Amniotic epithelial cell (primary cell): ENCODE measurements around the gene SMR3A.

Source experiments
- DNase-seq: peaks from one replicate; pipeline ENCODE4 v3.0.0-alpha.2; 2010; ENCODE audit warnings: low read depth

The SMR3A gene

DNA sequence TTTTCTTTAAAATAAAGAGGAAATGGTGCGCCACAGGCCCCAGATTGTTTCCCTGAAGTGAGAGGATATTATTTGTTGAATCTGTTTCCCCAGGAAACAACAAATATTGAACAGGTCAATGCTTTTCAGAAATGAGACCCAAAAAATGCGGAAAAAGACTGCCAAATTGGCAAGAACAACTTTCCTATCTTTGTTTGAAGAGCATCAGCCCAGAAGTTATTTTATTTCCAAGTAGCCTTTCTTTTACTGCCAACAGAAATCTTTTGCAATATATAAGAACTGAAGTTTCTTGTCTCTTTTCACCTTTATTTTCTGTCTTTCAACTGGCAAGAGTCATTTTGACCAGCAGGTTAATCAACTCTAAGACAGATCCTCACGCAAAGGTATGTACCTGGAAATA is at the start of gene SMR3A:
TSS of gene SMR3A (plus strand) at position 301 of the 400 bp plus-strand sequence. CDS start 1,356 bp downstream, outside the sequence.
- no peak for DNase-seq

DNA sequence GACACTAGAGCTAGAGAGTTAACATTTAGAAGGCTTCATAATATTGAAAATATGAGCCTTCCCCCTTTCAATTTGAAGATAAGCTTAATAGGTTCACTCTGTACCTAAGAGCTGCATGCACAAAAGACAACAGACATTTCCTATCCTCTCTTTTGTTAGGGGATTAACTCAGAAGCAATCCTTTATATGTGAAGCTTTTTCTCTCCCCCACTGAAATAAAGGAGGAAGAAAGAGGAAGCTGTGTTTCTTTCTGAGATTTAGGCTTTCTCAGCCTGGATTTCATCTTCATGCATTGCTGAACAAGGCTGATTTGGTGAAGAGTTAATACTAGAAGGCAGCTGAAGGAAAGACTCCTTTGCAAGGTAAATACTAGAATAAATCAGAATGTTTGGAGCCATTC is 46.8 kb upstream of the SMR3A start:
- DNase-seq, result no peak

- no peak for DNase-seq
Observed at GRCh38 chr4:70315928-70316327, 44.6 kb upstream of the SMR3A start.

DNA sequence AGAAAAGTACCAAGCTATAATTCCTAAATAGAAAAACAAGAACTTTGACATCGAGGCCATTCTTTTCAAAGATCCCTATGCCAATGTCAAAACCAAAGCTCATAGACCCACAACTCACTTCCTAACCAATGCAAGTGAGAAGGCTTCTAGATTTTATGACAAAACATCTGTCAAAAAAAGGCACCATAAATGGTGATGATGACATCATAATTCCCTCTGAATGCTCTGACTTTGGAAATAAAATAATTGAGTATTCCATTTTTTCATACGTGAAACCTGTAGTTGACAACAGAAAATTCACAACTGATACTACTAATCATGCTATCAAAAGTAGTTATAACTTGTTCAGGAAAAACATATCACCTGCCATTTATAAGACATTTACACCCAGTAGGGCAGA is 34.5 kb upstream of the SMR3A start:
- no peak for DNase-seq

DNA sequence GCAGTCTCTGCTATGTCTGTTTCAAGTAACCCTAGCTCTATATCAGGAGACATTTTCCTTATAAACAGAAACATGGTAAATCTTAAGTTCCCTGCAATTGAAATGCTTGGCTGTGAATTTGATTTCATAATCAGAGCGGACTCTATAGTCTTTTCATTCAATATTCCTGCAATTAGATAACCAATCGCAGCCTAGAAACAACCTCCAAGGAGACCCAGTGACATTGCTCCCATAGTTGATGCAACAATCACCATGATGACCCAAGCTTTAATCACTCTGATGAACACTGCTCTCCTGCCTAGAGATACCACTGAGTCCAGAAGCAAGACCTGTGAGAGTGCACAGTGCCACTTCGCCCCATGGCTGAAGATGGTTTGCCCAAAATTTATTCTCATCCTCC is 25.9 kb upstream of the SMR3A start, which contains the start of gene CABS1:
TSS of gene CABS1 (plus strand) at position 301 of the 400 bp plus-strand sequence. CDS start at position 360, 59 bp downstream.
- no peak for DNase-seq

GRCh38 chr4:70336043-70336442 is 24.5 kb upstream of the SMR3A start:
- DNase-seq, result no peak

DNA sequence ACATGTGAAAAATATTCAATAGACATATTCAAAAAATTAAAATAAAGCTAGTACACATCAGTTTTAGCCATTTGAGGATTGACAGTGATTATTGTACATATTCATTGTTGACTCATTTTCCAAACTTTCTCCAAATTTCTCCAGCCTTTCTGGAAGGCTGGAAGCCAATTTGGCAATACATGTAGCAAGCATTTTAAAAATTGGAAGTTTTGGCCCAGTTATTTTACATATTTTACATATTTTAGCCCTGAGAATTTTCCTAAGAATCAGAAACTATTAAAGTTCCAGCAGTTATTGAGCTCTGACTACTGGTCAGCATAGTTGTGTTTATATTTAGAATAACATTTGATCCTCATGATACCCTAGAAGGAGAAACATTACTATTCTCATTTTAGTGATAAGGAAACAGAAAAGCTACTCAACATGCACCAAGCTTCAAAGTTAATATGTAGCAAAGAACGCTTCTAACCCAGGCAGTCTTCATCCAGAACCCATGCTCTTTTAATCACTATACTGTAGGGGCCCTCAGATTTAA is 22.6 kb upstream of the SMR3A start:
- no peak for DNase-seq

DNA sequence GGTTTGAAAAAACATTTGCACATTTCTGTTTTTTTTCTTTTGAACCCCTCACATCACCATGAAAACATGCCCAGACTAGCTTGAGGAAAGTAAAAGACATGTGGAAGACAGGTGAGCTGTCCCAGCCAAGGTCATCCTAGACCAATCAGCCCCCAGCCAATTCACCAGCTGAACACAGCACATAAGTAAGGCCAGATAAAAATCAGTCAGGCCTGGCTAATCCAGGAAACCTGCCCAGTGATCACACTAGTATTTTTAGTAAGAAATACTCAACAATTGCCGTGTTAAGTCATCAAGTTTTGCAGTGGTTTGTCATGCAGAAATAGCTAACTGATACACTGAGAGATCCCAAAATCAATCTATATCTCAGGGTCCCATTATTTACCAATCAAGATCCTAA is 4.4 kb upstream of the SMR3A start:
- DNase-seq, result no peak

DNA sequence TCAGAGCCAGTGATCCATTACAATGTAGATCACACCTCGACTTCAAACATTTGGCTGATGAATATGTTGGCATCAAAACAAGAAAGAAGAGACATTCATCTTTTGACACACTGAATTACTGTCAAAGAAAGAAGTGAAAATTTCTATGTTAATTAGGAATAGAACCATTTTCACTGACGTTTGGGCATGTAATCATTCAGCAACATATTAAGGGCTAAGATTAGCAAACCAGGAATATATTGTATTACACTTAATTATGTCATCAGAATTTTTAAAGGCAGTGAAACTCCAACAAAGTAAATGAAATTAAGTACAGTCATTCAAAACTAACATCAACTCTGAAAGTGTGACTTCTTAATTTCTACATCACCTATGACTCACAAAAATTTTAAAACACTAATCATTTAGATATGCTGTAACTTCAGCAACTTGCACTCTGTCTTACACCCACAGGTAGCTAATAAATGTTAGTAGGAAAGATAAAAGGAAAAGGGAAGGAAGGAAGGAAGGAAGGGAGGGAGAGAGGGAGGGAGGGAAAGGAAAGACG is 1.4 kb upstream of the SMR3A start:
- DNase-seq, result no peak

- no peak for DNase-seq
Observed at GRCh38 chr4:70364002-70364401, 3.4 kb downstream of the SMR3A start.

DNA sequence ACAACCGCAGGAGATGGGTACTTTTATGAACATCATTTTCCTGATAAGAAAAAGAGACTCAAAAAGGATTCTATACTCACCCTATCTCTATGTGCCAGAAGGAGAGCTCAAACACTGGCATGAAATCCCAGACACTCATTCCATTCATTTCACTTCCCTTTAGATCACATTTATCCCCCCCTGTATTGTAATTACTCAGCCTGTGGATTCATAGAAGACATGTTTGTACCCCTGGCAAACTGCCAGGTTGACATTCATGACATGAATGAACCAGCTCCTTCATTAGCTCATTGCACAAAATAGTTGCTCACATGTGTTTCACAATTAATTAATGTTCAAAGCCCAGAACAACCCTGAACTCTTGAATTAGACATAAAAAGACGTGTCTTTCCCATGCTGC is 4.9 kb downstream of the SMR3A start:
- DNase-seq, result no peak

GRCh38 chr4:70367813-70368212 is 7.3 kb downstream of the SMR3A start:
- no peak for DNase-seq

GRCh38 chr4:70371987-70372386 is 11.4 kb downstream of the SMR3A start:
- no peak for DNase-seq

GRCh38 chr4:70372760-70373159 is 12.2 kb downstream of the SMR3A start:
- DNase-seq, result no peak

DNA sequence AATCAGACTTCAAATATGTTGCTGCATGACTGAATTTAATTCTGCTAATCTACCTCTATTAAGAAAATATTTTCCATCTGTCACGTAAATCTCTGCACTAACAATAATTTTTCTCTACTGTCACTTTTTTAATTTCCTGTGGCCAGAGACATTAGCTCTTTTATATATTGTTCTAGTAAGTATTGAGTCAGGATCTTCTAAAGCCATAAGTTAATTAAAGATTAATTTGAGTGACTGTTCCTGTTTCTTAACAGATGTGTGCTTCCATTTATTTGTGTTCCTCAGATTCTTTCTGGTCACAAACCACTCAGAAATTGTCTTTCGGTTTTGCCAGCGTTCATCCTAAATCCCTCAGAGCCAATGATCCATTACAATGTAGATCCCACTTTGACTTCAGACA is 20.0 kb downstream of the SMR3A start:
- DNase-seq, result no peak

DNA sequence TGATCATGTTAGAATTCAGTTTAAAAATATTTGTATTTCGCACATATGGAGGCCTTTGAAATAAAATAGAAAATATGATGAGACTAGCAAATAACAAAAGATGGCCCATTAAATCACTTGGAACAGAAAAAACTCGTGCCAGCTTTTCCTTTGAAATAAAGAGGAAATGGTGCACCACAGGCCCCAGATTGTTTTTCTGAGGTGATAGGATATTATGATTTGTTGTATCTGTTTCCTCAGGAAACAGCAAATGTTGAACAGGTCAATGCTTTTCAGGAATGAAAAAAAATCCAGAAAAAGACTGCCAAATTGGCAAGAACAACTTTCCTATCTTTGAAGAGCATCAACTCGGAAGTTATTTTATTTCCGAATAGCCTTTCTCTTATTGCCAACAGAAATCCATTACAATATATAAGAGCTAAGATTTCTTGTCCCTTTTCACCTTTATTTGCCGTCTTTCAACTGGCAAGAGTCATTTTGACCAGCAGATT is 22.2 kb downstream of the SMR3A start, which contains the start of gene SMR3B:
TSS of gene SMR3B (plus strand) at position 441 of the 491 bp plus-strand sequence. CDS start 1,380 bp downstream, outside the sequence.
- no peak for DNase-seq

DNA sequence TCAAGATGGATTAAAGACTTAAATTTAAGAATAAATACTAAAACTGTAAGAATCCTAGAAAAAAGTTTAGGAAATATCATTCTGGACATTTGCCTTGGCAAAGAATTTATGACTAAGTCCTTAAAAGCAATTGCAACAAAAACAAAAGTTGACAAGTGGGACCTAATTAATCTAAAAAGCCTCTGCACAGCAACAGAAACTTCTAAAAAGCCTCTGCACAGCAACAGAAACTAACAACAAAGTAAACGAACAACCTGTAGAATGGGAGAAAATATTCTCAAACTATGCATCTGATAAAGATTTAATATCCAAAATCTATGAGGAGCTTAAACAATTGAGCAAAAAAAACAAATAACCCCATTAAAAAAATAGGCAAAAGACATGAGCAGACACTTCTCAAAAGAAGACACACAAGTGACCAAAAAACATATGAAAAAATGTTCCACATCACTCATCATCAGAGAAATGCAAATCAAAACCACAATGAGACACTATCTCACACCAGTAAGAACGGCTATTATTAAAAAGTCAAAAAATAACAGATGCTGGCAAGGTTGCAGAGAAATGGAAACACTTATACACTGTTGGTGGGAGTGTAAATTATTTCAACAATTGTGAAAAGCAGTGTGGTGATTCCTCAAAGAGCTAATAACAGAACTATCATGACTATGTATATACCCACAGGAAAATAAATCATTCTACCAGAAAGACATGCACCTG is 31.7 kb downstream of the SMR3A start:
- DNase-seq, result no peak

DNA sequence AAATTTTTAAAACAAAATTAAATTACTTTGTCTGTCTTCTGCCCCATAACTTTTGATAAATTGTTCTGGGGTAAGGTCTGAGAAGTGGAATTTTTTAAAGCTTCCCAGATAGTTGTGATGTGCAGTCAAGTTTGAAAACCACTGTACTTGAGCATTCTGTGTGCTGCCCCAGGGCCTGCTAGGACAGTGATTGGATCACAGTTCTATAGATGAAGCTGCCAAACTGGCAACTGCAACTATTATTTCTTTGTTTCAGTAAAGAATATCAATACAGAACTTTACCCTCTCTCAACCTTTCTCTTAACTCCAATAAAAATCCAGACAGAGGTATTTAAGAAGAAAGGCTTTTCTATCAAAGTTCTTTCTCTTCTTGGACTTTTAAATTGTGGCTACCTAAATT is 37.0 kb downstream of the SMR3A start, which contains the start of gene OPRPN:
TSS of gene OPRPN (plus strand) at position 361 of the 400 bp plus-strand sequence. CDS start 1,346 bp downstream, outside the sequence.
- no peak for DNase-seq

GRCh38 chr4:70399319-70399718 is 38.8 kb downstream of the SMR3A start:
- no peak for DNase-seq

DNA sequence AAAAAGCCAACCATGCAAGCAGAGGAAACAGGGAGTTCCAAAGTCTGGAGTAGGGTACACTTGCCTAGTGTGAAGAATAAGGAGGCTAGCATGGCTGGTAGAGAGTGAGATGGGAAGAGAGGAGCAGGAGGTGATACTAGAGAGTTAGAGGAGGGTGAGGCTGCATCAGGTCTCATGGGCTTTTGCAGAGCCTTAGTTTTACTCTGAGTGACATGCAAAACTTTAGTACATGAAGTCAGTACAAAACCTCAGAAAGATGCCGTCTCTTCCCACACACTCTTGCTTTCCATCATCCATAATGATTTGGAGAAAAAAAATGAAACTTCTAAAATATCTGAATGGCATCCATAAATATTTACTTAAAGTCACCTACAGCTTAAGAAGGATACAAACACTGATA is 42.2 kb downstream of the SMR3A start:
- DNase-seq, result no peak

GRCh38 chr4:70405765-70406164 is 45.2 kb downstream of the SMR3A start:
- DNase-seq, result no peak
